HG03342 (cell line): ENCODE data around the gene TBL1X.

Source experiments
- ATAC-seq: cut with Tn5 transposase; IDR thresholded peaks from one replicate; pipeline ENCODE4 v1.9.1; 2021; ENCODE audit warnings: mild to moderate bottlenecking, moderate library complexity; ENCODE audit not compliant: unreplicated experiment

Gene TBL1X

GRCh38 chrX:9698576-9698975 lies 233.7 kb downstream of the TBL1X start:
- ATAC-seq = no peak

- no peak for ATAC-seq
Measured at GRCh38 chrX:9700555-9700954, 235.7 kb downstream of the TBL1X start.

GRCh38 chrX:9701790-9702189 lies 236.9 kb downstream of the TBL1X start:
- no peak for ATAC-seq

- no peak for ATAC-seq
Measured at GRCh38 chrX:9703406-9703805, 238.5 kb downstream of the TBL1X start.

GRCh38 chrX:9704876-9705465 lies 240.1 kb downstream of the TBL1X start:
- no peak for ATAC-seq

- no peak for ATAC-seq
Measured at GRCh38 chrX:9706421-9706820, 241.6 kb downstream of the TBL1X start.

GRCh38 chrX:9707306-9708033 lies 242.6 kb downstream of the TBL1X start:
- no peak for ATAC-seq

GRCh38 chrX:9708086-9708485 lies 243.2 kb downstream of the TBL1X start:
- no peak for ATAC-seq

- ATAC-seq = peak; percentile 90
Measured at GRCh38 chrX:9708923-9709553, 244.2 kb downstream of the TBL1X start.

- no peak for ATAC-seq
Measured at GRCh38 chrX:9710332-9710731, 245.5 kb downstream of the TBL1X start.

GRCh38 chrX:9717376-9717775 lies 252.5 kb downstream of the TBL1X start:
- no peak for ATAC-seq

GRCh38 chrX:9724711-9725110 lies 259.9 kb downstream of the TBL1X start:
- ATAC-seq = no peak

GRCh38 chrX:9728261-9728660 lies 263.4 kb downstream of the TBL1X start:
- ATAC-seq = no peak

GRCh38 chrX:9729171-9729885 lies 264.5 kb downstream of the TBL1X start:
- no peak for ATAC-seq

- no peak for ATAC-seq
Measured at GRCh38 chrX:9730078-9730477, 265.2 kb downstream of the TBL1X start.

- ATAC-seq = no peak
Measured at GRCh38 chrX:9730752-9731151, 265.9 kb downstream of the TBL1X start.

- ATAC-seq = no peak
Measured at GRCh38 chrX:9737363-9737762, 272.5 kb downstream of the TBL1X start.

- ATAC-seq = no peak
Measured at GRCh38 chrX:9738151-9738550, 273.3 kb downstream of the TBL1X start.

- no peak for ATAC-seq
Measured at GRCh38 chrX:9739130-9739529, 274.3 kb downstream of the TBL1X start.

- ATAC-seq = no peak
Measured at GRCh38 chrX:9745417-9746115, 280.7 kb downstream of the TBL1X start.
